ENCODE data around the gene CACHD1.

Gene CACHD1

DNA sequence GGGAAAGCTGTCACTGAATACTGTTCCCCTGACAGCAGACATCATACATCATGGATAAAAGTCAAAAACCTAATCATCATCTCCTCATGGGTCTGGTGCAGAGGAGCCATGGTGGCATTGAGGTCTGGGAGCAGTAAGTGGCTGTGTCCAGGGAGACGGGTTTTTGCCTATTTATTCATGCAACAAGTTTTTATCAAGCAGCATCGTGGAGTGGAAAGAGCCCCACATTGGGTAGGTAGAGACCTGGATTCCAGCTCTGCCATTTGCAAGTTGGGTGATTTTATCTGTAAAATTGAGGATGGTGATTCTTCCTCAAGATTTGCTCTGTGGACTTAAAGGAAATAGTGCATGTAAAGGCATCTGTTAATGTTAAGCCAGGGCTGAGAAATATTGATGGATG is 4.2 kb downstream of the CACHD1 start:
- no peak for DNase-seq

DNA sequence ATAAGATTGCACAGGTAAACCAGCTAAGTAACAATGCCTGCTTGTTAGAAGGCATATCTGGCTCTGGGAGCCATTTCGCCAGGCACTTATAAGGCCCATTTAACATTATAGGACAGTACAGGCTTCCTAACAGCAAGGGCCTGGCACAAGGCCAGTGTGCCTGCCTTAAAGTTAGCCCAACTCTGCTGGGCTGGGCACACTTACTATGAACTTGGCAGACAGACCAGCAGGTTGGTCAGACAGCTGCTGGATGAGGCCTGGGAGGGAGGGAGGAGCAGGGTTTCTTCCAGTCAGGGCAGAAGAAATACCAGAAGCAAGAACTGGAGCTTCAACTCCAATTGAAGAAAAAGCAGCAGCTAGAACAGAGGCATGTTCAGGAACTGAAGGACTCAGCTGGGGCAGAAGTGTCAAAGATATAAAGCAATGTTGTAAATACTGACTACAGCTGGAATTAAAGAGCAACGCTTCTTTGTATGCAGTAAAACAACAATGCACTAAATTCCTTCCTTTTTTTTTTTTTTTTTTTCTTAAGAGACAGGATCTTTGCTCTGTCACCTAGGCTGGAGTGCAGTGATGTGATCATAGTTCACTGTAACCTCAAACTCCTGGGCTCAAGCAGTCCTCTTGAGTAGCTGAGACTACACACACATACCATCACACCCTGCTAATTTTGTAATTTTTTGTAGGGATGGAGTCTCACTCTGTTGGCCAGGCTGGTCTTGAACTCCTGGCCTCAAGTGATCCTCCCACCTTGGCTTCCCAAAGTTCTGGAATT is 4.9 kb downstream of the CACHD1 start:
- DNase-seq: peak; percentile 73

DNA sequence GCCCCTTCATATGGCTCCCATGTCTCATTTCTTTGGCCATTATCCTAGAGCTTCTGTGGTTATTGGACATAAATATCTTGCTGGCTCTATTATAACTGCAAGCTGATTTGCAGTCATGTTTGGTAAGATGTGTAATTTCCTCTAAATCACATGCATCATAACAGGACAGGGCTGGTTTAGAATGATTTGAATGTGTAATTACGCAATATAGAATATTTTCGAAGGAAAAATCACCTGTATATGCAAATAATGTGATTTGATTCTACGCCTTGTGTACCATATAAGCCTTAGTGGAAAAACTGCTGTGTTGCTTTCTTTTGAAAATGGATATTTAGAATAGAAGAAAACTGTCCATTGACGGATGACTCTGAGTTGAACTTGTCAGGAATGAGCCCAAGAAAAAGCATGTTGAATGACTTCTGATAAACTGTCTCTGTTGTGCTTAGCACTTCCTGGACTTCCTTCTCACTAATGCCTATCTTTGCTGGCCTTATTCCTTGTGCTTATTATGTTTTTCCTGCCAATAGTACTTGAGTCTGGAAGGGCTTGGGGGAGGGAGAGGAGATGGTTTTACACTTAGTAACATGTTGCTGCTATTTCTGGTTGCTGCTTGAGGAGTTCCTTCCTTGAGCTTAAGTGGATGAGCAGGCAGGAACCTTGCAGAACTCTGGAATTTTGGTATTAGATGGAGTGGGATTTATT is 6.5 kb downstream of the CACHD1 start:
- DNase-seq: no peak

DNA sequence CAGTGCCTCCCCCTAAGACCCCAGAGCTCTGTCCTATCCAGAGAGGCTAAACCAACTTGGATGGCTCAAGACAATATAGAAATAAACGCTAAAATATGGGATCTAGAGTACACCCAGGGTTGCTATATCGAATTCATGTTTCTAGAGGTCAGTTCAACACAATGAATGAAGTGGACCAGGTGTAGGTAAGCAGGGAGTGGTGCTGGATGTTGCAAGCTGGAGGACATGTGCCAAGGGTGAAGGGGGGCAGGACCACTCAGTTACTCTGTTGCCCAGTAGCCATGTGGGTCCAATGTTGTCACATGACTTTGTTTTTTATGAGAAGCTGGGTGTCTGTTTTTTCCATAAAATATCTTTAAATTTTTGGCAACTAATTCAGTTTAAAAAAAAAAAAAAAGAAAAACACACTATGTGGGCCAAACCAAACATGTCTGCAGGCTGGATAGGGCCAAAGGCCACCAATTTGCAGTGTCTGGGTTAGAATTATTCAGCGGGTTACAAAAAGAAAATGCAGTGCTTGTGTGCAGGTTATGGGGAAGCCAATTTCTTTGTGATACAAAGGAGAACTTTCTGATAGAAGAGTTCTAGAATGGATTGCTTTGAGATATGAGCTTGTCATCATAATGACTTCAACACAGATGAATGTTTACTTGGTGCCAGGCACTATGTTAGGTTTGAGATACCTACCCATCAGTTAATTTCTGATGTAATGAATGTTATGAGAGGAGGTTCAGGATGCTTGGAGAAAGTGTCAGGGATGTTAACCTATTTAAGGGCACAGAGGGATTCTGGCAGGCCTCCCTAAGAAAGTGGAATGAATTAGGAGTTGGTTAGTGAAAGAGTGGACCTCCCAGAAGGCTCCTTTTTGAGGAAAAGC is 8.9 kb downstream of the CACHD1 start:
- DNase-seq: no peak

GRCh38 chr1:64479874-64480273 is 9.9 kb downstream of the CACHD1 start:
- DNase-seq: no peak

GRCh38 chr1:64480999-64481772 is 11.3 kb downstream of the CACHD1 start:
- DNase-seq: no peak

GRCh38 chr1:64482128-64482527 is 12.2 kb downstream of the CACHD1 start:
- DNase-seq: no peak

DNA sequence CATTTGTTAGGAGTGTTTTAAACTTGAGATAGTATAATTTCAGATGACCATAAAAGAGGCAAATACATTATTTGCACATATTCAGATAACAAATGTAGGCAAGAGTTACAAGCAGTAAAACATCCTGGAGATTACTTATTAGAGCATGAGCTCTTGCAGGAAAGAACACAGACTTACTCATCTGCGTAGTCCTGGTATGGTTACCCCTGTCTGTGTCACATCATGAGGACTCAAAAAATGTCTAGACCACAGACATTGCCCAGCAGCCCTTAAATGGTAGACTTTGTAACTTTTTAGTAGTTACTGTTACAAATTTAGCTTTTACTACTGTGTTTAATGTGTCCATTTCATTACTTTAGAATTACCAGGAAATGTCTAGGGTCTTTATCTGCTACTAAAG is 12.8 kb downstream of the CACHD1 start:
- DNase-seq: no peak

DNA sequence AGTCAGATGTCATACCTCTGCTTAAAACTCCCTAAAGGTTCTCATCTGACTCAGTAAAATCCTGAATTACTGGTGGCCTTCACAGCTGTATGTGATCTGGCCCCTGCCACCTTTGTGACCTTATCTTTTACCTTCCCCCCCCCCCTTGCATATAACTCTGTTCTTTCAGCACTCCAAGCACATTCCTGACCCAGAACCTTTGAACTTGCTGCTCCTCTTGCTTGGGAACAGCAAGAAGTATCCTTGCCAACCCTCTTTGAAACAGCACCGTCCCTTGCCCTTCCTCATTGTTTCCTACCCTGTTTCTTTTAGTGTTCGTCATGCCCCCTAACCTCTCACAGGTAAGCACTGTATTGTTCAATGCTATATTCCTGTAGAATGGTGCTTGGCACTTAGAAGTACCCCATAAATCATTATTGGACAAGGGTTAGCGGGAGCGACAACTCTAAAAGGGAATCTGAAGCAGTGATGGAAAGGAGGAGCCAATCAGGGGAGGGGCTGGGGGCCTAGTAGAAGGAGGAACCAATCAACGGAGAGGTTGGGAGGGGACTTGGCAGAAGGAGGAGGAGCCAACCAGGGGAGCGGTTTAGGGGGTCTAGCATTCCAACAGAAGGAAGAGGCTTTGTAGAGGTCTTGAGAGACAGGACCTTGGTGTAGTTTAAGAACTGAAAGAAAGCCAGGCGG is 13.9 kb downstream of the CACHD1 start:
- DNase-seq: no peak

GRCh38 chr1:64484651-64485050 is 14.7 kb downstream of the CACHD1 start:
- no peak for DNase-seq

DNA sequence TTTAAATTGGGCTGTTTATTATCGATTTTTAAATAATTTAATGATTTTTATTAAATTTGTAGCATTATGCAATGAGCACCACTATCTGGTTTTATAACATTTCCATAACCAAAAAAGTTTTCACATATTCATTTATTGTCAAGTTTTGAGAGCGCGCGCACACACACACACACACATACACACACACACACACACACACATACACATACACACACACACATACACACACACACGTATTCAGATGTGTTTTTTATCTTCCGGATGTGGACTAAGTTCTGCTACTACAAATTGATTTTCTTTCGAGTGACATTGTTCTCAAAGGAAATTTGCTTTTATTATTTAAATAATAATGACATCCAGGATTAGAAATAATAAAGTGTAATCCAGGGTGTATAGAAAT is 16.3 kb downstream of the CACHD1 start:
- DNase-seq: no peak

DNA sequence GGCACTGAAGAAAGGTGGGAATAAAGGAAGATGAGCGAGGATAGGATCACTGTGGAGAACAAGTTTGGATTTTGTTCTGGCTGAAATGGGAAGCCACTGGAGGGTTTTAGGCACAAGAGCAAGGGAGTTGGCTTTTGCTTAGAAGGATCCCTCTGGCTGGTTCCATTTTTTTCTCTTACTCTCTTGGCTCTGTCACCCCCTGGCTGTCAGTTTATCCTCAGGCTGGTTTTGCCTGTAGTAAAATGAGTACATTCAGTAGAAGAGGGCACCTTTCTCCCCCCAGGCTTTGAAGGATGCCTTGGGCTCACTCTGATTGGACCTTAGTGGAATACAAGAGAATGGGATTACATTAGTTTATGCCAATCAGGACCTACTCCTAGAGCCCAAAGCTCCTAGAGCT is 17.1 kb downstream of the CACHD1 start:
- DNase-seq: no peak

- DNase-seq: no peak
Measured at GRCh38 chr1:64488862-64489261, 18.9 kb downstream of the CACHD1 start.

DNA sequence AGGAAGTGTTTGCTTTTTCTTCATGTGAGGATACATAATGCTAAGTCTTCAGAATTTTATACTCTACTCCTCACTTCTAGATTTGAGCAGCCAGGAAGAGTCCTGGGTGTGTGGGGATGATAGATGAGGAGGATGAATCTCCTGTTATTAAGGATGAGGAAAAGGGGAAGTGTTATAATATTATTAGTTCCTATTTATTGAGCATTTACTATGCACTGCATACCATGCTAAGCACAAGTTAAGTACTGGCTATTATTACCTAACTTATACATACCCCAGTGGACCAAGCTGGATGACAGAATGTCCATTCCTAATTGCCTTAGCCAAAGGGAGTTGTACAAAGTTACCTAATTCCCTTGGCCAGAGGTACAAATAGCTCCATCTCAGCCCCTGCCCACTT is 19.8 kb downstream of the CACHD1 start:
- DNase-seq: no peak

GRCh38 chr1:64490213-64490818 is 20.4 kb downstream of the CACHD1 start:
- no peak for DNase-seq

- DNase-seq: no peak
Measured at GRCh38 chr1:64492424-64492823, 22.5 kb downstream of the CACHD1 start.

- peak; percentile 73 for DNase-seq
Measured at GRCh38 chr1:64493831-64494230, 23.9 kb downstream of the CACHD1 start.

DNA sequence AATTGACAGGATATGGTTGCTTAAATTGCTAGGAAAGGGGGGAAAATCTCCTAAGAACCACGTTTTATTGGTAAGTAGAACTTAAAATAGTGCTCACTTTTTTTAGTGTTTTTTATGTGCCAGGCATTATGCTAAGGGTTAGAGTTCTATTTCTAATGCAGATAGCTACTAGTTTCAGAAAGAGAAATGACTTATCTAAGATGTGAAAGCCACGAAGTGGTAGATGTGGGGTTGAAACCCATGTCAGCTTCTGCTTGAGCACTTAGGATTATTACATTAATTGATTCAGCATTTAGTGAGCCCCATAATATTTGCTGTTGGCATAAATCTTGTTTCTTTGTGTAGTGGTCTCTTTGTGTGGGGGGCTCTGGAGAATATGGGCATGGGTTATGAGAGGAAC is 24.7 kb downstream of the CACHD1 start:
- no peak for DNase-seq

GRCh38 chr1:64495878-64496277 is 25.9 kb downstream of the CACHD1 start:
- DNase-seq: no peak

- DNase-seq: no peak
Measured at GRCh38 chr1:64496606-64497005, 26.7 kb downstream of the CACHD1 start.

GRCh38 chr1:64497088-64497883 is 27.4 kb downstream of the CACHD1 start:
- DNase-seq: no peak

Measured in islet precursor cell (in vitro differentiated cells).